HG02943 (cell line): ENCODE results near the gene LRRN4.

ENCODE experiments used
- ATAC-seq: cut with Tn5 transposase; IDR thresholded peaks from one replicate; pipeline ENCODE4 v1.9.1; 2021; ENCODE audit warnings: mild to moderate bottlenecking, low read depth, moderate library complexity; ENCODE audit not compliant: unreplicated experiment

LRRN4 gene

DNA sequence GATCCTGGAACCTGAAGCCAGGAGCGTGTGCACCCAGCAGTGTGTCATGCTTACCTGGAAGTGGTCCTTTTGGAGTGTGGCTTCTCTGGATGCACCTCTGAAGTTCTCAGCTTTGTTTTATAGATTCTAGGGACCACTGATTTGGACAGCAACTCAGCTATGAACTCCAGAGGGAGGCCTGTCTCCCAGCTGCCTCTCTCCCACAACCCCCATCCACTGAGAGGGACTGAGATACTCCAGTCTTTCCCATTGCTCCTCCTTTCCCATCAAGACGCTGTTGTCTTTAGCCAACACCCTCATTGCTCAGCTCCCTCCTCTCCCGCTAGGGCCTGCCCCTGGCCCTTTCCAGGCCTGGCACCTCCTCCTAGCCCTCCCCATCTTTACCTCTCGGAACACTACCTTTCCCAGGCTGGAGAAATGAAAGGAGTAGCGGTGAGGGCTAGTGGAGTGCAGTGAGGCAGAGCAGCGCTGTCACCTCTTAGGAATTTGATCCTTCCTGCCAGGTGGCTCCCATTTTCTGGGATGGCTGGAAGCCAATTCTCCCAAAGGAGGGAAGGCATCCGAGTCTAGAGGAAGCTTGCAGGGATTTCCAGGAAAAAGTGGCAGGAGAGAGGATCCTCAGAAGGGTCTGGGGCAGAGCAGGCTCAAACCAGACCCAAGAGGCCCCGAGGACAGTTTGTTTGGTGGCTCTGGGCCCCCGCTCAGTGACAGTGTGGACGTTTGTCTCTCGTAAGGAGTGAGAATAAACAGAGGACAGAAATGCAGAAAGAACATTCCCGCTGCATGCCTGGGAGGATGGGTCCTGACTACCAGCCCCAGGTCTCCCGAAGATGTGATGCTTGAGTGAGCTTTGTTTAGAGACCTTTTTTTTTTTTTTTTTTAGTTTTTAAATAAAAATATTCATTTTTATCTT is at the start of gene LRRN4:
Gene LRRN4, minus strand, starts transcription at position 285 of the 913 bp plus-strand sequence. CDS start 1,261 bp downstream, outside the sequence.
- ATAC-seq: no peak

DNA sequence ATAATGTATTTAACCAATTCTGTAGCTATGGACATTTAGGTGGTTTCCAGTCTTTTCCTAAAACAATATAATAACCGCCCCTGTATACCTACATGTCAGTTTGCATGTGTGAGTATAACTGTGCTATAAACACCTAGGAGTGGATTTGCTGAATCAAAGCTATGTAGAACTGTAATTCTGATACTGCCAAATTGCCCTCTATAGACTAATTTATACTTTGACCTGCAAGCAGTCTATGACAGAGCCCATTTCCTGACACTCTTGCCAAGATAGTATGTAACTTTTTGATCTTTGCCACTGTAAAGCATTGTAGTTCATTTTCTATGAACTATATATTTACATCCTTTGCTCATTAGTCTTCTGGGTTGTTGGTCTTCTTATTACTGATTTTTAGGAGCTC is 49.4 kb upstream of the LRRN4 start:
- no peak for ATAC-seq

DNA sequence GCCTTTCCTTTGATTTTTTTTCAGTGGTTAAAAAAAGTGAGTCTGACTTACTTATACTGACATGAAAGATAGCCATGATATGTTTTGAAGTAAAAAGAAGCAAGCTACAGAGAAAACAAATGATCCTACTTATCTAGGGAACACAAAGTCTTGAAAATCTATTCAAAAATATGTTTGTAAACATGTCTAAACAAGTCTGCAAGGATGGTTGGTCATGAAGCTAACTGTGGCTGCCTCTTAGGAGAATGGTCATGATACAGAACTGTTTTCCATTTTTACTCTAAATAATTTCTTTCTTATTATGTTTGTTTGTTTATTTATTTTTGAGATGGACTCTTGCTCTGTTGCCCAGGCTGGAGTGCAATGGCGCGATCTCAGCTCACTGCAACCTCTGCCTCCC is 47.5 kb upstream of the LRRN4 start:
- ATAC-seq: no peak

DNA sequence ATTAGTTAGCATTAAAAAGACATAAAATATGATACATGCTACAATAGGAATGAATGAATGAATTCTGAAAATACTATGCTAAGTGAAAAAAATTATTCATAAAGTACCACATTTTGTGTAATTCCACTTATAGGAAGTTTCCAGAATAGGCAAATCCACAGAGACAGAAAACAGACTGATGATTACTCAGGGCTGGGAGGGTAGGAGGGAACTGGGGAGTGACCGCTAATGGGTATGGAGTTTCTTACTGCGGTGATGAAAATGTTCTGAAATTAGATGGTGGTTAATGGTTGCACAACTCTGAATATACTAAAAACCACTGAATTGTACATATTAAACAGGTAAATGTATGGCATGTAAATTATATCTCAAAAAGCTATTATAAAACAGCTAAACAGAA is 46.4 kb upstream of the LRRN4 start:
- no peak for ATAC-seq

DNA sequence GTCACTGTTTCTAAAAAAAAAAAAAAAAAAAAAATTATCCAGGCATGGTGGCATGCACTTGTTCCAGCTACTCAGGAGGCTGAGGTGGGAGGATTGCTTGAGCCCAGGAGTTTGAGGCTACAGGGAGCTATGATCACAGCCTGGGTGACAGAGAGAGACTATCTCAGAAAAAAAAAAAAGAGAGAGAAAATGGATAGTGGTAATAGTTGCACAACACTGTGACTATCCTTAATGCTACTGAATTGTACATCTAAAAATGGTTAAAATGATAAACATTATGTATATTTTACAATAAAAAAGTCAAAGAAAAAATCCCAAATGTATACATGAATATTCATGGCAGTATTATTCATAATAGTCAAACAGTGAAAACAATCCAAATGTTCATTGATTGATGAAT is 46.0 kb upstream of the LRRN4 start:
- no peak for ATAC-seq

DNA sequence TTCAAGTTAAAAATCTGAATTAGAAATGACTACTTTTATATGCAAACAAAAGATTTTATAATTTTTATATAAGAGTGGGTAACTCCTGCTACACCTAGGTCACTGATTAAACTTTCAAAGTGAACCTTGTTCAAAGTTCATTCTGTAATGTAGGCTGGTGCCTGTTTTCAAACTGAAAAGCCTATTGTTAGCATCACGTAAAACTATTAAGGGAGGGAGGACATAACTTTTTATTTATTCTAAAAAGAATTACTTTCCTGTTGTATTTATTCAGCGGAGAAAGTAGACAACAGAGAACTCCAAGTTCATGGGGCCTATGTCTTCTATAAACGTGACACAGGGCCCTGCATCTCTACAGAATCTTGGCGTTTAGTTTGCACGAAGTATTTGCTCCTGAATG is 41.5 kb upstream of the LRRN4 start:
- no peak for ATAC-seq

DNA sequence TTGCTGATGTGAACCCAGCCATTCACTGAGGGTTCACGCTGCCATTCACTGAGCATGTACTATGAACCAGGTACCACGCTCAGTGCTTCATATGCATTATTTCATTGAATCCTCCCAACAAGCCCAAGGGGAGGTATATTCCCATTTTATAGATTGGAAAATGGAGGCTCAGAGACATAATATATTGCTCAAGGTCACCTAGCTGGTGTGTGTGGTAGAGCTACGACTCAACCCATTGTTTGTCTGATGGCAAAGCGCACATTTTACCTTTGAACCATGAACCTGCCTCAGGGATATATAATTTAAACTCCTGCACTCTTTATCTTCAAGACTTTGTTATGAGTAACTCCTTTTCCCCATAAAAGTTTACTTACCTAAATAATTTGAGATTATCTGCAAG is 40.7 kb upstream of the LRRN4 start:
- ATAC-seq: no peak

DNA sequence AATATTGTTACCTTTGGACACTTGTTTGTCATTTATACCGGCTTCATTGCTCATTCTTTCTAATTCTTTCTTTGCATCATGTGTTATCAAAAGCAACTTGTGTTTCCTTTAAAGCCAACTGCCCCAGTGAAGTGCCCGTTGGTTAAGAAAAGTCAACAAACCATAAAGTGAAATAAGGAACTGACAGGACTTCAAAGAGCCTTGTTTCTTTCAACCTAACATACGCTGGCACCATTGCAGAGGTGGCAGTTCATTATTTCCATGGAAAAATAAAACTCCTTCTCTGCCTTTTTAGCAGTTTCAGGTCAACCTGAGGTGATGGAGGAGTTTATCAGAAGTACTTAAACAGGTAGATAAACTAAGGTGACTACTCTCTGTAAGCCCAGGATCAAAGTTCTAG is 40.2 kb upstream of the LRRN4 start:
- ATAC-seq: no peak

DNA sequence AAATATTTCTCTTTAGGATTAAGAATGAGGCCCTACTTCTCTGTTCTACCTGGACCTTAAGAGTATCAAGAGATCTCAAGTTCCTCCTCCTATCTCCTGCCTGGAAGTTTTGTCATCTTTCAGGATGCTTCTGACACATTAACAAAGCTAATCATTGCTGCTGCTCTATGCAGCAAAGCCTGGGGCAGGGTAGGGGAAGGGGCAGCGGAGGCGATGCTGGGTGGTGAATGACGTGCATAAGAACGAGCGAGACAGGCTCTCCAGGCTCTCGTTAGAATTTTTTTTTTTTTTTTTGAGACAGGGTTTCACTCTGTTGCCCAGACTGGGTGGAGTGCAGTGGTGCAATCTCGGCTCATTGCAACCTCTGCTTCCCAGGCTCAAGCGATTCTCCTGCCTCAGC is 37.8 kb upstream of the LRRN4 start:
- no peak for ATAC-seq

DNA sequence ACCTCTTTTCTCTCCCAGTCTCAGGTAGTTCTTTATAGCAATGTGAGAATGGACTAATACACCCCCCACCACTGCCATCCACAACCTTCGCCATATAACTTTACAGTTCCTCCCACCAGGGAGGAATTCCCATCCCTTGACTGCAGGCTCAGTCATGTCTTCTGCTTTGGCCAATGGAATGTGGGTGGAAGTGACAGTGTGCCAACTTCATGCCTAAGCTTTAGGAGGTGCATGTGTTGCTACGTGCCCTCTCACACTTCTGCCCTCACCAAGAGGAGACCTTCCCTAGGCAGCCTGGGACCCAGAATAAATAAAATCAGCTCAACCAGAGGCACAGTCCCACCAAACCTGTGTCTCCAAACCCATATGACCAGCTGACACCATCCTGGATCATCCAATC is 33.0 kb upstream of the LRRN4 start:
- no peak for ATAC-seq

DNA sequence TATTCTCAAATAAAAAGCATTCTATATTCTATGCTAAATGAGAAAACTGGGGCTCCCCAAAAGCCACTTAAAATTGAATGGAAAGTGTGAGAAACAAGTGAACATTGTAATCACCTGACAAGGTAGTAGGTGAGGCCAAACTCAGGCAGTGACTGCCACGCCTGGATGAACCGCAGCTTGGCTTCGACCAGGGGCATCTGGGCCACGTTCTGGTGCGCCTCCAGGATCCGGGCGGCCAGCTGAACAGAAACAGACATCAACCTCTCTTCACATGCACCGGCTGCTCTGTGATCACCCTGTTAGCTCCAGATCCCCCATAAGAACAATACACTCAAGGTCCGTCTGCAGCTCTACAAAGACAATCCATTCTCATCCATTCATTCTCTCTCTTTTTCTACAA is 30.1 kb upstream of the LRRN4 start:
- no peak for ATAC-seq

DNA sequence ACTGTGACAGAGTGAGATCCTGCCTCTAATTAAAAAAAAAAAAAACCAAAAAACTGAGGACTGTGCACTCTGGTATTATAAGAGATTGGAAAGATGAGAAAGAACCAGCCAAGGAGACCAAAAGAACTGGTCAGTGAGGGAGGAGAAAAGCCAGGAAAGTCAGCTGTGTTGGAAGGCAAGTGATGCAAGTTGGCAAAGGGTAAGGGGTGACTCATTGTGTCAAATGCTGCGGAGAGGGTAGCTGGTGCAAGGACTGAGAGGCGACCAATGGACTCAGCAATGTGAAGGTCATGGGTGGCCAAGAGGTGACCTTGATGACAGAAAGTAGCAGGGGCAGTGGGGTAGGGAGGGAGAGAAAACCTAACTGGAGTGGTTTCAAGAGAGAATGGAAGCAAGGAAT is 27.4 kb upstream of the LRRN4 start:
- ATAC-seq: no peak

DNA sequence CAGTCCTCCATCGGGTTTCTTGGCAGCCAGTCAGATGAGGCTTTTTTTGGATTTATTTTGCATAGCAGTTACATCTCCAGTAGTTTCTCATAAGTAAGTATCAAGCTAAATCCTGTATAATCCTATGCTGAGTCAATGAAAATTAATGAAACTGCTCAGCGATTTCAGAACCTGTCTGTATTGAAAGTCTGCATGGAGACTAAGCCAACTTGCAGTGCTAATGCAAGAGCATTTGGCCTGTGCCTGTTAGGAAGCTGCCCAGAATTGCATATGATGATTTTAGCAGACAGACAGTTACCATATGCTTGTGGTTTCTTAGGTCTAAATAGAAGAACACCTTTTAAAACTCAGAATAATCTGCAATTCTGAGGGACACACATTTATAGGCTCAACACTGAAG is 25.2 kb upstream of the LRRN4 start:
- no peak for ATAC-seq

DNA sequence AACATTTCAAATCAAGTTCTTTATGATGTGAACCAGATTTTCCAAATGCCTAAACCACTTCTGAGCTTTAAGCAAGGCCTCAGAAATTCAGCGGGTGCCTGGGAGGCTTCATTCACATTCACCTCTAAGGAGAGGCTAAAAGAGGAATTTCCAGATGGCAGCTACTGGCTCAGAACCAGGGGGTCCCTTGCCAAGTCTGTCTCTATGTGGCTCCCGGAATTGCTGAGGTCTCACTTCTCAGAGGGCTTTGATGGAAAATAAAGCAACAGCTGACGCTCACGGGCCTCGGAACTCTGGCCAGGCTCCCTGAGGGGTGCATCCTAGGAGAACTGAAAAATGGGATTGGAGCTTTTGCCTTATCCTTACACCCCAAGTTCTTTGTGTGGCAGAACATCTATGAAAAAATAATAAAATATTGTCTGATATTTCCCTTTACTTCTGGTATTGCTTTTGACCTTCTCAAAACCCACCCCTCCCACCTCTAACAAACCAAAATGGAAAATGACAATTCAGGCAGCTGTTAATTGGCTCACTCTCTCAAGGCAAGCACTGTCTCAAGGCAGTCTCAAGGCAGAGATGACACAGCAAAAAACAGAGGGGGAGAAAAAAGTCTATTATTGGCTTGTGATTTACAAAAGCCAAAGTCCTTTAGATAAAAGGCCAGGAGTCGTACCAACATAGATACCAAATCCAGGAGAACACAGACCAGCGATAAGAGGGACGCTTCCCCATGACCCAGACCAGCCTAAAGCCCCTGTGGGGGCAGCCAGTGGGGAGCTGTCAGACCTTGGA is 21.8 kb upstream of the LRRN4 start:
- ATAC-seq: no peak

DNA sequence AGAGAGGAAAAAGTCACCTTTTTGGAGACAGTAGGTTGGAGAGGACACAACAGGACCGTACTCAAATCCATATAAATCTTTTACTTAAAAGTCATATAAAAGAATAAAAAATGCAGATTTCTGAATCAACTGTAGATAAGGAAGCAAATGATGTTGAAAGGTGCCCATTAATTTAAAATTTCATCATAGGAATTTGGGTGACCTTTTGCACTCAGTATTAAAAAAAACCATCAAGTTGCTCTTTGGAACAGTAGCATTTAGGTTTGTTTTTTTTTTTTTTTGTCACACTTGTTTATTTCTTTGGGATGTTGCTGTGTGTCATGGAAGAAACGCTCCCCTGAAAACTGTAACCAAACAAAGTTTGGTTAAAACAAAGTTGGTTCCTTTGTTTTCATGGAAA is 20.9 kb upstream of the LRRN4 start:
- ATAC-seq: no peak

DNA sequence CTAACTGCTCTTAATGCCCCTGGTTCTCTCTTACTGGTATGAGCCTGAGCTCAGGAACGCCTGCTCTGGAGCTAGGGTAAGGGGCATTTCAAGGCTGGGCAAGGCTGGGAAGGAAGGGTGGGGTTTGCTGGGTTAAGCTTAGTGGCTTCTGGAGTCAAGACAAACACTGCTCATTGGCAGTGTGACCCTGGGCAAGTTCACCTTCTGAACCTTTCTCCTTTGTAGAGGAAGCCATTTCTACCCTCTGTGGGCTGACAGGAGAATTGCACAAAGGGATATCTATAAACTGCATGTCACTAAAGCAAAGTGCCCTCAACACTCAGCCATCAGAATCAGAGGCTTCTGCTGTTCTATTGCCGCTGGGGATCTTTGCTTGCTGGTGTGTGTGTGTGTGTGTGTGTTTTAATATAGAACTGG is 20.3 kb upstream of the LRRN4 start:
- ATAC-seq: no peak

DNA sequence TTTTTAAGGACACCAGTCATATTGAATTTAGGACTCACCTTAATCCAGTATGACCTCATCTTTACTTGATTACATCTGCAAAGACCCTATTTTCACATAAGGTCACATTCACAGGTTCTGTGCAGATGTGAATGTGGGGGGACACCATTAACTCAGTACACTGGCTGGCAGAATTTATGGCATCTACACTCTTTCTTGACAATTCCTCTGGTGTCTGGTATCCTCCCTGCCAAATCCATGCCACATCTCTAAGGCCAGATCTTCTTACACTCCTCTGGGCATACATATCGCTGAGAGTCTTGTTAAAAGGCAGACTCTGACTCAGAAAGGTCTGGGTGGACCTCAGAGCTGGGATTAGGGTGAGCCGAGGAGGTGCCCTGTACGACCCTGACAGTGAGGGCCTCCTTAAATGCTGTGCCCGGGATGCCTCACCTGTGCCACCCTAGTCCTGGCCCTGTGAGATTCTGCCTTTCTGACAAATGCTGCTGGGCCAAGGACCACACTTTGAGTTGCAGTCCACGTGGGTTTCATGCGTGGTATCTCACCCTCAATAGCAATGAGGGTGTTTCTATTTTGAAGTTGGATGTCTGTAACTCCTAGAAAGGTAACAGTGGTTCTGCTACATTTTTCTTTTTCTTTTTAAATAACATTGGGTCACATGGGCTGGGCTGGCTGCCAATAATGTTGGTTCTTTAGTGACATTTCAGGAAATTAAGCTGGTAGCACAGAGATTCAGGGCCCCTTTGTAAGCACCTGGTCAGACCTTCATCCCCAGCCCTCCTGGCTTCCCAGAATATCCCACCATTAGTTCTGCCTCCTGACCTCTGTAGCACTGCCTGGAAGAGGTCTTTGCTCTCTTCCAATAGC is 17.2 kb upstream of the LRRN4 start:
- no peak for ATAC-seq

DNA sequence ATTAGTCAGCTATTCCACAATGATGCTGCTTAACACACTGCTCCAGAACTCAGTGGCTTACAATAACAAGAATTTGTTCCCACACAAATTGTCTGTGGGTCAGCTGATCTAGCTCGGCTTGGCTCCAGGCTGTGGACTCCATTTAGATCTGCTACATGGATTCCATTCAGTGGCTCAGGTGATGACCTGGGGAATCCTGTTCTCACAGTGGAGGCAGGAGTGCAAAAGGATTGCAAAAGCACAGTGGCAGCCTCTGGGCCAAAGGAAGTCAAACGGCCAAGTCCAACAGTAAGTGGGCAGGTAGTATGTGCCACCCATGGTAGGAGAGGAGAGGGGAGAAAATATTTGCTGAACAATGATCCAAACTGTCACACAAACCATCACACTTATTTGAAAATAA is 15.8 kb upstream of the LRRN4 start:
- ATAC-seq: no peak

DNA sequence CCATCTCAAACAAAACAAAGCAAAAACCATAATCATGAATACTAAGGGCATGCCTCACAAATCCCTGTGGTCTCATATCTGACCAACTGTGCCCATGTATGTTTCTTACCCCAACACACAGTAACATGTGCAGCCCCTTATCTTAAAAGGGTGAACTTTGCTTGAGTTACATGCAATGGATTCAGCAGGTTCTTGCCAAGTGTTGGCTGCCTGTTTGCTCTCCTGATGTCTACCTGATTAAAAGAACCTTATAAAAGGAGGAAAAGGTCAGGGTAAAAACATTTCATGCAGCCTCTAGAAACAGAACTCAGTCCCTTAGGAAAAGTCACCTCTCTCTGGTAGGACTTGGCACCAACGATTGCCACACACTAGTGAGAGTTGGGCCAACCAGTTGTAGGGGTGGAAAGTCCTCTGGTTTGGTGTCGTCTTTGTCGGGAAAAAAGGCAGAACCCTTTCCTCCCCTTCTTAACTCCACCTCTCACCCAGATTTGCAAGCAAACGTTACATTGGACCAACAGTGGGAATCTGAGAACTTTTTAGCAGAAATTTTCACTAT is 14.0 kb upstream of the LRRN4 start:
- ATAC-seq: no peak

DNA sequence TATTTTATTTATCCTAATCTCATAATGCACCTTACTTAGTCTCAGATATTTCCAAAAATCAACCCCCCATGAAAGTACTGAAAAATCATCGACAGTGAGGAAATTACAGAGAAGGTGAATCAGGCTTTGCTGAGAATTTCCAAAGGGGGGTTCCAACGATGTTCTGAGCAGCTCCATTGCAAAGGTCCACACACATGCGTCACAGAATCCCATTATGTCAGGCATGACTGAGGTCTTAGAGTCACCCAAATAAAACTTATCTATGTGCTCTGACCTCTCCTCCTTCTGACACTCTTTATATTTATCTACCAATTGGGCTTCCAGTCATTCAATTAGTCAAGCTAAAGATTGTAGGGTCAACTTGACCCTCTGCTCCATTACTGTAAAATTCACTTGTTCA is 12.7 kb upstream of the LRRN4 start:
- ATAC-seq: no peak

DNA sequence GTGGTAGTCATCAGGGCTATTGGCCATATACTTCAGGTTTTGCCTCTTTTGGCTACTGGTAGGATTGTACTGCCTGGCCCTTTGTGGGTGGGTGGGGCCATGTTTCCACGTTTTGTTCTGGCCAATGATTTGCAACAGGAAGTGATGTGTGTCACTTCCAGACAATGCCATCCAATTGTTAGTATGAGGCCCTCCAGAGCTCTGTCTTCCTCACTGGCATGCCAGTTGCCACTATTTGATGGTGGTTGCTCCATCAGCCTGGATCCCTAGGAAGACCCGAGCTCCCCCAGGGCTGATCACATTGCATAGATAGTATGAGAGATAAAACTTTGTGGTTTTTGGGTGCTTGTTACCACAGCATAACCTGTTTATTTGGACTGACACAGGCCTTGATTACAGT is 7.7 kb upstream of the LRRN4 start:
- no peak for ATAC-seq
